DOHH2 (cell line): Measurements from ENCODE around the gene TMEM273.

Source experiments
- H3F3A ChIP-seq: fragments of 200-600 bp; sonication (generic), shearing (Covaris generic); 2 replicates; pipeline ENCODE4 v1.6.0; 2016; ENCODE audit warnings: antibody characterized with exemption, mild to moderate bottlenecking; ENCODE audit not compliant: control insufficient read depth, insufficient read depth
- H3K27ac ChIP-seq: fragments of 200-600 bp; sonication (generic); 2 replicates; pipeline ENCODE4 v1.5.1; 2014; ENCODE audit warnings: low read depth, mild to moderate bottlenecking, low read length, moderate library complexity
- H3K27me3 ChIP-seq: fragments of 200-600 bp; sonication (generic); 2 replicates; pipeline ENCODE4 v1.6.1; 2014; ENCODE audit warnings: mild to moderate bottlenecking, low read length, mixed read lengths; ENCODE audit not compliant: control insufficient read depth
- H3K36me3 ChIP-seq: fragments of 200-600 bp; sonication (generic); 2 replicates; pipeline ENCODE4 v1.6.1; 2014; ENCODE audit warnings: mild to moderate bottlenecking, low read length, moderate library complexity, mixed read lengths; ENCODE audit not compliant: control insufficient read depth
- H3K4me1 ChIP-seq: fragments of 200-600 bp; sonication (generic); 2 replicates; pipeline ENCODE4 v1.6.1; 2014; ENCODE audit warnings: mild to moderate bottlenecking, low read length, mixed read lengths; ENCODE audit not compliant: control insufficient read depth
- H3K4me2 ChIP-seq: fragments of 200-600 bp; sonication (generic); 2 replicates; pipeline ENCODE4 v1.6.0; 2014; ENCODE audit warnings: mild to moderate bottlenecking, low read length, moderate library complexity
- H3K4me3 ChIP-seq: fragments of 200-600 bp; sonication (generic); 2 replicates; pipeline ENCODE4 v1.5.1; 2014; ENCODE audit warnings: mild to moderate bottlenecking, low read length, mixed read lengths
- H3K79me2 ChIP-seq: fragments of 200-600 bp; sonication (generic); 2 replicates; pipeline ENCODE4 v1.6.1; 2014; ENCODE audit warnings: mild to moderate bottlenecking, low read length, mixed read lengths; ENCODE audit not compliant: control insufficient read depth
- H3K9me2 ChIP-seq: fragments of 200-600 bp; sonication (generic); replicated peaks from 2 replicates; pipeline ENCODE4 v1.6.1; 2014; ENCODE audit warnings: mild to moderate bottlenecking, low read length, mixed read lengths; ENCODE audit not compliant: control insufficient read depth
- H3K9me3 ChIP-seq: fragments of 200-600 bp; sonication (generic); 2 replicates; pipeline ENCODE4 v1.6.1; 2014; ENCODE audit warnings: antibody characterized with exemption, low read length, mixed read lengths; ENCODE audit not compliant: control insufficient read depth, insufficient read depth
- H4K20me1 ChIP-seq: fragments of 200-600 bp; sonication (generic); 2 replicates; pipeline ENCODE4 v1.6.0; 2014; ENCODE audit warnings: low read depth, mild to moderate bottlenecking, antibody characterized with exemption, low read length, moderate library complexity; ENCODE audit not compliant: control insufficient read depth, insufficient read depth
- CTCF ChIP-seq: fragments of 200-600 bp; sonication (generic); IDR thresholded peaks from one replicate; pipeline ENCODE4 v1.5.1; 2014; ENCODE audit warnings: antibody characterized with exemption, mild to moderate bottlenecking, low read depth, low read length; ENCODE audit not compliant: poor library complexity, severe bottlenecking
- EZH2phosphoT487 ChIP-seq: fragments of 200-600 bp; sonication (generic); IDR thresholded peaks from 2 replicates; pipeline ENCODE4 v1.6.1; 2017; ENCODE audit warnings: borderline replicate concordance, mild to moderate bottlenecking, antibody characterized with exemption, low read length, moderate library complexity, mixed read lengths

The TMEM273 gene

DNA sequence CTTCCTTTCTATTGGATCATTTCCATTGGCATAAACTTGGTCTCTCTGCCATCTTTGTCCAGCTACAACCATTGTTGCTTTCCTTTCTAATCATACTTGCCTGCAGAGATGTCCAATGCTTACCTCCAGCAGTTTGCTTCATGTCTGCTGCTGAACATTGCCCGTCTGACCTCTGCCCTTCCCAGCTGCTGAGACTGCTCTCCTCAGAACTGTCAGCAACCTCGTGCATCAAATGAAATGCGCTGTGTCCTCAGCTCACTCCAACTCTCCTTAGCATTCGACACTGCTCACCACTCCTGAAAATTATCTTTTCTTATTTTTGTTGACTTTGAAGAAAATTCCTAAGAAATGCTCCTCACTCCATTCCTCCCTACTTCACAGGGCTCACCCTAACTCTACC lies 59.3 kb downstream of the TMEM273 start:
- H3K27ac ChIP-seq = no peak overlapping the region
- no peaks in the 10 kb centered on the region for H3F3A ChIP-seq
- no peaks in the 10 kb centered on the region for H3K36me3 ChIP-seq
- H3K4me1 ChIP-seq = peaks cover under 1% of the 10 kb centered on the region
- H3K9me3 ChIP-seq = no peaks in the 10 kb centered on the region
- H3K79me2 ChIP-seq = no peaks in the 10 kb centered on the region
- no peak overlapping the region for H3K4me2 ChIP-seq
- no peak overlapping the region for H3K4me3 ChIP-seq
- no peaks in the 10 kb centered on the region for H3K27me3 ChIP-seq
- H4K20me1 ChIP-seq = no peaks in the 10 kb centered on the region
- no peaks in the 10 kb centered on the region for H3K9me2 ChIP-seq
- TF ChIP-seq CTCF (no peak), EZH2phosphoT487 (no peak)

DNA sequence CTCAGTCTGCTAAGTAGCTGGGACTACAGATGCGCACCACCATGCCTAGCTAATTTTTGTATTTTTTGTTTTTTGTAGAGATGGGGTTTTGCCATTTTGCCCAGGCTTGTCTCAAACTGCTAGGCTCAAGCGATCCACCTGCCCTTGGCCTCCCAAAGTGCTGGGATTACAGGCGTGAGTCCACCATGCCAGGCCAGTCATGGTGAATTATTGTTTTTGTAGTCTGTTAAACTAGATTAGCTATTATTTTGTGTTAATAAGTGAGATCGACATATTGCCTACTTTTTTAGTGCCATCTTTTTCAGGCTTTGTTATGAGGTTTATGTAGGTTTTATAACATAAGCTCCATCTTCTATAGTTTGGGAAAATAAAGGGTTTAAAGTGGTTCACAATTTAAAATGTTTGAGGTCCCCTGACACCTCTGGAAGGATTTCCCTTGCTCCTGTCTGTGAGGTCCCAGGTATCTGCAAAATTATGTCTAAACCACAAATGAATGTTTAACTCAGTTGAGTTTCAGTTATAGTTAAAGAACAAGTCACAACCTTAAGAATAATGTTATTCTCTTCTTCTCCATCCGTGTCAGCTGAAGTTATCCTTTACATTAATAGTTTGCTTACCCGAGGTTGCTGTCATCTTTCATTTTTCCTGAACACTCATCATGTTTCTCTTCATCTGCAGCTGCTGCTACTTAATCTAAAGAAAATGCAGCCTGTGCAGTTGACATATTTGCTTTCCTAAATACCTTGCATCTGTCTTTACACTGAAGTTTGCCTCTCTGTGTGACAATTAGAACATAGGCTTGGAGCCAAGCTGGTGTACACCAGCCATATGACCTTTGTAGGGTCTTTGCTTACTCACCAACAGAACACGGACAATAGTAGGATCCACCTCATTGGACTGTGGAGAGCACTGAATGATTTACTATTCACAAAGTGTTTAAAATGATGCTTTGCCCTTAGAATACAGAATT lies 63.9 kb downstream of the TMEM273 start:
- H3K27me3 ChIP-seq = peaks cover 11% of the 10 kb centered on the region; the same call in 1 of the 2 replicates
- no peaks in the 10 kb centered on the region for H3F3A ChIP-seq
- H4K20me1 ChIP-seq = no peaks in the 10 kb centered on the region
- TF ChIP-seq CTCF = no peak
- H3K36me3 ChIP-seq = no peaks in the 10 kb centered on the region
- H3K79me2 ChIP-seq = no peaks in the 10 kb centered on the region
- H3K9me3 ChIP-seq = no peaks in the 10 kb centered on the region
- H3K27ac ChIP-seq = no peak overlapping the region
- no peaks in the 10 kb centered on the region for H3K9me2 ChIP-seq
- H3K4me1 ChIP-seq = no peaks in the 10 kb centered on the region
- no peak overlapping the region for H3K4me3 ChIP-seq
- H3K4me2 ChIP-seq = no peak overlapping the region

DNA sequence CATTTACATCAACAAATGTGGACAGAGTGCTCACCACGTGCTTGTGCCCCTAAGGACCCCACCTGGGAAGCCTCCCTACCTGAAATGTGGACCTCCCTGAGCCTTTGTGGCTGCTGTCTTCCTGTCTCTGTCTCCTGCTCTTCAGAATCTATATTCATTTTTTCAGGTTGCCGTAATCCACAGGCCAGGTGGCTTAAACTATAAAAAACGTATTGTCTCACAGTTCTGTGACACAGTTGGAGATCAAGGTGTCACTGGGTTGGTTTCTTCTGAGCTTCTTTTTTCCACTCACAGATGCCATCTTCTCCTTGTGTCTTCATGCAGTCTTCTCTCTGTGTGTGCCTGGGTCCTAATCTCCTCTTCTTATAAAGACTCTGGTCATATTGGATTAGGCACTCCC lies 67.3 kb downstream of the TMEM273 start:
- no peaks in the 10 kb centered on the region for H3K79me2 ChIP-seq
- no peak for TF ChIP-seq EZH2phosphoT487
- TF ChIP-seq CTCF = no peak
- H3K27ac ChIP-seq = no peak overlapping the region
- peaks cover 19% of the 10 kb centered on the region for H3K27me3 ChIP-seq
- H3K4me2 ChIP-seq = no peak overlapping the region
- H3K4me3 ChIP-seq = no peak overlapping the region
- no peaks in the 10 kb centered on the region for H3K36me3 ChIP-seq
- H3K4me1 ChIP-seq = no peaks in the 10 kb centered on the region
- no peaks in the 10 kb centered on the region for H3K9me2 ChIP-seq
- H4K20me1 ChIP-seq = no peaks in the 10 kb centered on the region
- H3K9me3 ChIP-seq = no peaks in the 10 kb centered on the region
- no peaks in the 10 kb centered on the region for H3F3A ChIP-seq
